K562 (cell line): Measurements from ENCODE around the gene CFAP20DC. TPM values are rescaled to one million over a fixed set of nuclear protein-coding genes. Genes with fewer than 3 reads are reported as not detected.

Source experiments
- ATAC-seq: fragments of 200-7000 bp; cut with Tn5 transposase; 3 replicates; pipeline ENCODE4 v1.9.1; 2020; ENCODE audit warnings: moderate library complexity
- BruUV-seq: library from RNA; stranded (reverse); fragments of 400-500 nt; replicated peaks from 2 replicates; lab custom pipeline; 2021; lab: Mats Ljungman, UMichigan
- CTCF ChIA-PET: fragments of 300-600 bp; formaldehyde crosslinking; extraction: SDS; loops from one replicate; lab custom pipeline; 2021; ENCODE audit warnings: low intra/inter-chr PET ratio; lab: Yijun Ruan, JAX
- POLR2A ChIA-PET: fragments of 300-600, 350-650 bp; sonication (Branson Sonifier 250); formaldehyde crosslinking; extraction: SDS; loops from one replicate; lab custom pipeline; 2021; ENCODE audit warnings: antibody characterized with exemption, inconsistent platforms; lab: Yijun Ruan, JAX
- DNase-seq, 4 experiments: peaks; one replicate each; pipeline versions ENCODE4 v3.0.0 to v3.0.0-alpha.2; 2011 to 2018; ENCODE audit warnings: low spot score in 3 of 4, mixed read lengths in 3 of 4; ENCODE audit errors: extremely low read depth in 1 of 4
- FAIRE-seq: peaks from 2 replicates; lab custom pipeline; 2011; peaks lifted over from hg19 to GRCh38; lab: Jason Lieb, UNC
- H2AFZ ChIP-seq: 2 replicates; pipeline ENCODE4 v1.6.0; 2011; ENCODE audit warnings: low read depth, low read length, control low read depth, inconsistent platforms
- H3K27ac ChIP-seq: fragments of 200-600 bp; 3 replicates; pipeline ENCODE4 v1.8.0; 2011; ENCODE audit warnings: low read depth, mild to moderate bottlenecking, control low read depth, inconsistent platforms, low read length, moderate library complexity, mixed read lengths; ENCODE audit errors: extremely low read depth
- H3K27me3 ChIP-seq, 2 experiments: fragments of 300-600 bp in 1 of 2; 2 replicates in 1 of 2; 3 replicates in 1 of 2; pipeline versions ENCODE4 v1.6.0 to v1.8.0; 2011; ENCODE audit warnings: inconsistent platforms in 2 of 2, low read length in 2 of 2, mild to moderate bottlenecking in 1 of 2, mixed read lengths in 1 of 2, moderate library complexity in 1 of 2; ENCODE audit not compliant: control insufficient read depth in 2 of 2, insufficient read depth in 2 of 2
- H3K36me3 ChIP-seq: fragments of 300-600 bp; 3 replicates; pipeline ENCODE4 v1.8.0; 2011; ENCODE audit warnings: mild to moderate bottlenecking, low read length, inconsistent platforms; ENCODE audit not compliant: control insufficient read depth, insufficient read depth
- H3K4me1 ChIP-seq, 2 experiments: fragments of 200-600 bp in 1 of 2; replicated peaks in 1 of 2; 2 replicates in 1 of 2; 3 replicates in 1 of 2; pipeline versions ENCODE4 v1.5.1 to v1.8.0; 2011; ENCODE audit warnings: inconsistent platforms in 2 of 2, low read length in 2 of 2, mild to moderate bottlenecking in 1 of 2, mixed read lengths in 1 of 2, moderate library complexity in 1 of 2; ENCODE audit not compliant: control insufficient read depth in 2 of 2, insufficient read depth in 2 of 2
- H3K4me2 ChIP-seq: 2 replicates; pipeline ENCODE4 v1.6.1; 2011; ENCODE audit warnings: low read length, control low read depth, inconsistent platforms, mixed read lengths; ENCODE audit not compliant: insufficient read depth
- H3K4me3 ChIP-seq: fragments of 200-600 bp; sonication (generic), shearing (Covaris generic); 2 replicates; pipeline ENCODE4 v1.5.1; 2016; ENCODE audit warnings: control low read depth, inconsistent platforms
- H3K79me2 ChIP-seq: fragments of 200-600 bp; 3 replicates; pipeline ENCODE4 v1.8.0; 2011; ENCODE audit warnings: low read length, inconsistent platforms; ENCODE audit not compliant: control insufficient read depth, insufficient read depth
- H3K9ac ChIP-seq, 2 experiments: 2 replicates each; pipeline versions ENCODE4 v1.6.0 to v1.6.1; 2011; ENCODE audit warnings: low read depth in 2 of 2, low read length in 2 of 2, control low read depth in 1 of 2, inconsistent platforms in 1 of 2, mild to moderate bottlenecking in 1 of 2, mixed read lengths in 1 of 2; ENCODE audit not compliant: insufficient read depth in 1 of 2
- H3K9me1 ChIP-seq: one replicate; pipeline ENCODE4 v1.6.0; 2011; ENCODE audit warnings: inconsistent platforms, mild to moderate bottlenecking, low read length, moderate library complexity; ENCODE audit not compliant: control insufficient read depth, insufficient read depth
- H3K9me3 ChIP-seq: replicated peaks from 2 replicates; pipeline ENCODE4 v1.5.1; 2011; ENCODE audit warnings: low read depth, low read length, inconsistent platforms; ENCODE audit not compliant: control insufficient read depth, insufficient read depth
- H4K20me1 ChIP-seq: replicated peaks from 2 replicates; pipeline ENCODE4 v1.6.1; 2011; ENCODE audit warnings: low read length, inconsistent platforms, mixed read lengths; ENCODE audit not compliant: control insufficient read depth, insufficient read depth
- CC2D1A ChIP-seq: fragments of 450-650 bp; IDR thresholded peaks from 2 replicates; pipeline ENCODE4 v1.6.1; 2017; ENCODE audit warnings: mild to moderate bottlenecking
- CHD1 ChIP-seq: fragments of 200-600 bp; sonication (generic); IDR thresholded peaks from one replicate; pipeline ENCODE4 v1.6.1; 2012; ENCODE audit warnings: mild to moderate bottlenecking, moderate library complexity, low read length, inconsistent platforms
- MCM7 ChIP-seq, 2 experiments: fragments of 450-650 bp; IDR thresholded peaks; 2 replicates each; pipeline ENCODE4 v1.6.1; 2016 to 2018
- MECOM ChIP-seq: fragments of 250-450 bp; sonication (Bioruptor Pico); IDR thresholded peaks from 2 replicates; pipeline ENCODE4 v1.8.0; 2022; ENCODE audit warnings: inconsistent platforms
- MNT ChIP-seq, 2 experiments: fragments of 450-650 bp; conservative IDR thresholded peaks; 2 replicates each; pipeline ENCODE4 v1.6.1; 2017; ENCODE audit warnings: mild to moderate bottlenecking in 2 of 2, moderate library complexity in 2 of 2
- NCOR1 ChIP-seq: fragments of 450-650 bp; IDR thresholded peaks from 2 replicates; pipeline ENCODE4 v1.6.1; 2016; ENCODE audit warnings: mild to moderate bottlenecking, moderate library complexity
- NFXL1 ChIP-seq: fragments of 450-650 bp; formaldehyde crosslinking; IDR thresholded peaks from 2 replicates; pipeline ENCODE4 v1.4.0; 2021; ENCODE audit warnings: mild to moderate bottlenecking
- PCBP2 ChIP-seq: fragments of 200-400 bp; formaldehyde crosslinking; IDR thresholded peaks from 2 replicates; pipeline ENCODE4 v1.6.1; 2018; ENCODE audit warnings: low read length, low read depth, mild to moderate bottlenecking, moderate library complexity; ENCODE audit not compliant: poor library complexity, severe bottlenecking
- PHF21A ChIP-seq: fragments of 450-650 bp; IDR thresholded peaks from 2 replicates; pipeline ENCODE4 v1.6.1; 2017; ENCODE audit warnings: low read depth, borderline replicate concordance
- RBM17 ChIP-seq: fragments of 200-400 bp; formaldehyde crosslinking; IDR thresholded peaks from 2 replicates; pipeline ENCODE4 v1.6.1; 2017; ENCODE audit warnings: low read depth, mild to moderate bottlenecking, low read length, borderline replicate concordance
- SIX5 ChIP-seq, 2 experiments: IDR thresholded peaks; 2 replicates each; pipeline ENCODE4 v1.6.1; 2011; ENCODE audit warnings: low read length in 2 of 2, borderline replicate concordance in 1 of 2, low read depth in 1 of 2, mild to moderate bottlenecking in 1 of 2, moderate library complexity in 1 of 2; ENCODE audit not compliant: insufficient read depth in 1 of 2
- SMARCC2 ChIP-seq: fragments of 450-650 bp; IDR thresholded peaks from 2 replicates; pipeline ENCODE4 v1.6.1; 2017; ENCODE audit warnings: antibody characterized with exemption, moderate library complexity, mild to moderate bottlenecking, low read depth
- SREBF2 ChIP-seq: sonication (generic); formaldehyde crosslinking; IDR thresholded peaks from 2 replicates; pipeline ENCODE4 v1.4.0; 2020; ENCODE audit warnings: mild to moderate bottlenecking, missing genetic modification reagents
- ZBTB8A ChIP-seq: fragments of 450-650 bp; IDR thresholded peaks from 2 replicates; pipeline ENCODE4 v1.6.1; 2018; ENCODE audit warnings: mild to moderate bottlenecking, moderate library complexity; ENCODE audit not compliant: partially characterized antibody
- ZNF12 ChIP-seq: sonication (generic); formaldehyde crosslinking; IDR thresholded peaks from 2 replicates; pipeline ENCODE4 v1.4.0; 2020; ENCODE audit warnings: mild to moderate bottlenecking, missing genetic modification reagents
- ZNF134 ChIP-seq: fragments of 250-450 bp; sonication (Bioruptor Pico); conservative IDR thresholded peaks from 2 replicates; pipeline ENCODE4 v1.4.0; 2020
- ZNF140 ChIP-seq: fragments of 250-450 bp; sonication (Bioruptor Pico); IDR thresholded peaks from 2 replicates; pipeline ENCODE4 v1.8.0; 2021; ENCODE audit warnings: moderate library complexity, mild to moderate bottlenecking, inconsistent platforms
- ZNF431 ChIP-seq: sonication (generic); formaldehyde crosslinking; IDR thresholded peaks from 2 replicates; pipeline ENCODE4 v1.8.0; 2022; ENCODE audit warnings: mild to moderate bottlenecking, missing genetic modification reagents
- WGBS: fragments of 100-300 bp; shearing (Covaris generic); methylation state at CpG from one replicate; pipeline ENCODE4 v1.1.6; 2016; ENCODE audit warnings: low coverage, mixed read lengths; ENCODE audit not compliant: insufficient coverage; ENCODE audit errors: missing lambda C conversion rate; 5-methylcytosine and 5-hydroxymethylcytosine counted together
- in situ Hi-C: fragments of 300-500 bp; cut with MboI; formaldehyde crosslinking; loops from 4 replicates; pipeline ENCODE4 v1.15.0; 2018; ENCODE audit warnings: inconsistent platforms, mixed read lengths
- intact Hi-C: fragments of 100-400 bp; cut with micrococcal nuclease; formaldehyde crosslinking; loops from 2 replicates; pipeline ENCODE4 v1.14.2; 2022
- polyA plus RNA-seq, 8 experiments: library from polyadenylated mRNA; depleted of rRNA in 4 of 8; stranded (reverse) in 5 of 8; unstranded in 3 of 8; fragments of >200 nt; fragmentation: Nextera tagmentation in 2 of 8; fragmentation: Illumina TruSeq in 1 of 8; extraction: Ambion mirVana in 2 of 8; extraction: Trizol in 1 of 8; gene quantifications; 2 replicates each; pipeline versions ENCODE4 v1.2.1 to v1.2.3, GENCODE V29; 2011 to 2014; ENCODE audit warnings: inconsistent platforms in 1 of 8, missing spikeins in 1 of 8
- total RNA-seq, 7 experiments: library from RNA; depleted of rRNA in 6 of 7; stranded (reverse); fragments of >200 nt in 6 of 7; fragmentation: Illumina TruSeq in 2 of 7; extraction: Trizol in 2 of 7; gene quantifications; 2 replicates each; pipeline versions ENCODE4 v1.2.1 to v1.2.3, GENCODE V29; 2011 to 2021; ENCODE audit warnings: low replicate concordance in 1 of 7

CFAP20DC gene
- total and polyA plus RNA-seq, 9 of the 15 experiments (the other 6 are each of a cell fraction or from before 2014, with no cell fraction given) = 1.6 to 5.9 (median 4.6) TPM

GRCh38 chr3:58837856-58838255, 212.0 kb downstream of the CFAP20DC start:
- Histone ChIP-seq H3K9me3 (no peaks in the 10 kb centered on the region), H3K79me2 (peaks cover 83% of the 10 kb centered on the region), H3K27me3 (no peaks in the 10 kb centered on the region), H3K4me1 (peaks cover 0 to 21% of the 10 kb centered on the region in 2 experiments; a peak in 3 of 5 replicates), H3K4me3 (no peak overlapping the region), H3K27ac (no peak overlapping the region), H3K4me2 (no peak overlapping the region), H2AFZ (no peak overlapping the region), H4K20me1 (no peaks in the 10 kb centered on the region), H3K9me1 (no peaks in the 10 kb centered on the region), H3K9ac (no peak overlapping the region), H3K36me3 (peaks cover 7% of the 10 kb centered on the region; the same call in 1 of the 3 replicates)
- BruUV-seq = no TSS peak
- FAIRE-seq (no peak), DNase-seq (no peak), ATAC-seq (no peak)
- intact Hi-C loops (no loop called here), in situ Hi-C loops (no loop called here)
- ChIA-PET POLR2A (interaction anchor here (2.6 kb wide), 1 partner anchor 9 kb away, joined by 9 read pairs; no protein-coding TSS in a partner anchor), CTCF (no interaction called here)
- WGBS = 76% methylated on average over 4 of the region's 4 CpGs
- no peak for TF ChIP-seq MECOM (CRISPR knock-in tag)
- no peak for TF ChIP-seq NCOR1
- no peak for TF ChIP-seq SIX5 (IDR thresholded peaks at IDR 0.05; ENCODE audit: borderline replicate concordance in 1 of 2, insufficient read depth in 1 of 2, low read depth in 1 of 2, low read length in 2 of 2)
- no peak for TF ChIP-seq MNT (conservative IDR thresholded peaks at IDR 0.05)
- no peak for TF ChIP-seq CC2D1A
- TF ChIP-seq MCM7 (IDR thresholded peaks at IDR 0.05) = no peak
- no peak for TF ChIP-seq CHD1
- no peak for TF ChIP-seq ZNF140 (CRISPR knock-in tag)
- TF ChIP-seq NFXL1 (CRISPR knock-in tag) = no peak
- TF ChIP-seq ZNF431 = no peak
- no peak for TF ChIP-seq ZNF134 (CRISPR knock-in tag)
- TF ChIP-seq SMARCC2 = no peak
- TF ChIP-seq ZBTB8A = no peak
- no peak for TF ChIP-seq RBM17
- no peak for TF ChIP-seq PHF21A
- no peak for TF ChIP-seq PCBP2
- no peak for TF ChIP-seq SREBF2 (CRISPR knock-in tag)
- TF ChIP-seq ZNF12 (CRISPR knock-in tag) = no peak
